K562 (cell line): ENCODE results near the gene POLK. TPM values are rescaled to one million over a fixed set of nuclear protein-coding genes. Genes with fewer than 3 reads are reported as not detected.

ENCODE experiments used
- ATAC-seq: fragments of 200-7000 bp; cut with Tn5 transposase; 3 replicates; pipeline ENCODE4 v1.9.1; 2020; ENCODE audit warnings: moderate library complexity
- BruUV-seq: library from RNA; stranded (reverse); fragments of 400-500 nt; replicated peaks from 2 replicates; lab custom pipeline; 2021; lab: Mats Ljungman, UMichigan
- CTCF ChIA-PET: fragments of 300-600 bp; formaldehyde crosslinking; extraction: SDS; loops from one replicate; lab custom pipeline; 2021; ENCODE audit warnings: low intra/inter-chr PET ratio; lab: Yijun Ruan, JAX
- POLR2A ChIA-PET: fragments of 300-600, 350-650 bp; sonication (Branson Sonifier 250); formaldehyde crosslinking; extraction: SDS; loops from one replicate; lab custom pipeline; 2021; ENCODE audit warnings: antibody characterized with exemption, inconsistent platforms; lab: Yijun Ruan, JAX
- DNase-seq, 4 experiments: peaks; one replicate each; pipeline versions ENCODE4 v3.0.0 to v3.0.0-alpha.2; 2011 to 2018; ENCODE audit warnings: low spot score in 3 of 4, mixed read lengths in 3 of 4; ENCODE audit errors: extremely low read depth in 1 of 4
- FAIRE-seq: peaks from 2 replicates; lab custom pipeline; 2011; peaks lifted over from hg19 to GRCh38; lab: Jason Lieb, UNC
- H2AFZ ChIP-seq: 2 replicates; pipeline ENCODE4 v1.6.0; 2011; ENCODE audit warnings: low read depth, low read length, control low read depth, inconsistent platforms
- H3K27ac ChIP-seq: fragments of 200-600 bp; 3 replicates; pipeline ENCODE4 v1.8.0; 2011; ENCODE audit warnings: low read depth, mild to moderate bottlenecking, control low read depth, inconsistent platforms, low read length, moderate library complexity, mixed read lengths; ENCODE audit errors: extremely low read depth
- H3K27me3 ChIP-seq, 2 experiments: fragments of 300-600 bp in 1 of 2; 2 replicates in 1 of 2; 3 replicates in 1 of 2; pipeline versions ENCODE4 v1.6.0 to v1.8.0; 2011; ENCODE audit warnings: inconsistent platforms in 2 of 2, low read length in 2 of 2, mild to moderate bottlenecking in 1 of 2, mixed read lengths in 1 of 2, moderate library complexity in 1 of 2; ENCODE audit not compliant: control insufficient read depth in 2 of 2, insufficient read depth in 2 of 2
- H3K36me3 ChIP-seq: fragments of 300-600 bp; 3 replicates; pipeline ENCODE4 v1.8.0; 2011; ENCODE audit warnings: mild to moderate bottlenecking, low read length, inconsistent platforms; ENCODE audit not compliant: control insufficient read depth, insufficient read depth
- H3K4me1 ChIP-seq, 2 experiments: fragments of 200-600 bp in 1 of 2; replicated peaks in 1 of 2; 2 replicates in 1 of 2; 3 replicates in 1 of 2; pipeline versions ENCODE4 v1.5.1 to v1.8.0; 2011; ENCODE audit warnings: inconsistent platforms in 2 of 2, low read length in 2 of 2, mild to moderate bottlenecking in 1 of 2, mixed read lengths in 1 of 2, moderate library complexity in 1 of 2; ENCODE audit not compliant: control insufficient read depth in 2 of 2, insufficient read depth in 2 of 2
- H3K4me2 ChIP-seq: 2 replicates; pipeline ENCODE4 v1.6.1; 2011; ENCODE audit warnings: low read length, control low read depth, inconsistent platforms, mixed read lengths; ENCODE audit not compliant: insufficient read depth
- H3K4me3 ChIP-seq: fragments of 200-600 bp; sonication (generic), shearing (Covaris generic); 2 replicates; pipeline ENCODE4 v1.5.1; 2016; ENCODE audit warnings: control low read depth, inconsistent platforms
- H3K79me2 ChIP-seq: fragments of 200-600 bp; 3 replicates; pipeline ENCODE4 v1.8.0; 2011; ENCODE audit warnings: low read length, inconsistent platforms; ENCODE audit not compliant: control insufficient read depth, insufficient read depth
- H3K9ac ChIP-seq, 2 experiments: 2 replicates each; pipeline versions ENCODE4 v1.6.0 to v1.6.1; 2011; ENCODE audit warnings: low read depth in 2 of 2, low read length in 2 of 2, control low read depth in 1 of 2, inconsistent platforms in 1 of 2, mild to moderate bottlenecking in 1 of 2, mixed read lengths in 1 of 2; ENCODE audit not compliant: insufficient read depth in 1 of 2
- H3K9me1 ChIP-seq: one replicate; pipeline ENCODE4 v1.6.0; 2011; ENCODE audit warnings: inconsistent platforms, mild to moderate bottlenecking, low read length, moderate library complexity; ENCODE audit not compliant: control insufficient read depth, insufficient read depth
- H3K9me3 ChIP-seq: replicated peaks from 2 replicates; pipeline ENCODE4 v1.5.1; 2011; ENCODE audit warnings: low read depth, low read length, inconsistent platforms; ENCODE audit not compliant: control insufficient read depth, insufficient read depth
- H4K20me1 ChIP-seq: replicated peaks from 2 replicates; pipeline ENCODE4 v1.6.1; 2011; ENCODE audit warnings: low read length, inconsistent platforms, mixed read lengths; ENCODE audit not compliant: control insufficient read depth, insufficient read depth
- AFF1 ChIP-seq, 2 experiments: fragments of 450-650 bp; IDR thresholded peaks; 2 replicates each; pipeline ENCODE4 v1.6.1; 2018; ENCODE audit warnings: mild to moderate bottlenecking in 2 of 2, low read depth in 1 of 2; ENCODE audit not compliant: partially characterized antibody in 2 of 2
- GTF3C2 ChIP-seq: IDR thresholded peaks from 3 replicates; pipeline ENCODE4 v1.6.1; 2011; ENCODE audit warnings: borderline replicate concordance, mild to moderate bottlenecking, moderate library complexity; ENCODE audit not compliant: insufficient read length; ENCODE audit errors: extremely low read depth
- POLR2H ChIP-seq: IDR thresholded peaks from 2 replicates; pipeline ENCODE4 v1.6.1; 2016; ENCODE audit warnings: missing genetic modification characterization, low read depth, mild to moderate bottlenecking, control low read depth, missing compliant biosample characterization, moderate library complexity
- RAD21 ChIP-seq, 2 experiments: fragments of 250-450 bp in 1 of 2; fragments of 450-650 bp in 1 of 2; sonication (Bioruptor Pico) in 1 of 2; formaldehyde crosslinking in 1 of 2; IDR thresholded peaks in 1 of 2; conservative IDR thresholded peaks in 1 of 2; 2 replicates each; pipeline versions ENCODE4 v1.4.0 to v1.8.0; 2020 to 2022; ENCODE audit warnings: mild to moderate bottlenecking in 2 of 2, moderate library complexity in 1 of 2
- STAT6 ChIP-seq: sonication (generic); formaldehyde crosslinking; IDR thresholded peaks from 2 replicates; pipeline ENCODE4 v1.8.1; 2023; ENCODE audit warnings: mild to moderate bottlenecking, missing genetic modification reagents
- TFAP4 ChIP-seq: sonication (generic); formaldehyde crosslinking; IDR thresholded peaks from 2 replicates; pipeline ENCODE4 v1.8.0; 2022; ENCODE audit warnings: missing genetic modification reagents, mild to moderate bottlenecking, moderate library complexity, borderline replicate concordance
- ZNF23 ChIP-seq: fragments of 250-450 bp; sonication (Bioruptor Pico); IDR thresholded peaks from 2 replicates; pipeline ENCODE4 v1.4.0; 2020; ENCODE audit warnings: mild to moderate bottlenecking
- WGBS: fragments of 100-300 bp; shearing (Covaris generic); methylation state at CpG from one replicate; pipeline ENCODE4 v1.1.6; 2016; ENCODE audit warnings: low coverage, mixed read lengths; ENCODE audit not compliant: insufficient coverage; ENCODE audit errors: missing lambda C conversion rate; 5-methylcytosine and 5-hydroxymethylcytosine counted together
- in situ Hi-C: fragments of 300-500 bp; cut with MboI; formaldehyde crosslinking; loops from 4 replicates; pipeline ENCODE4 v1.15.0; 2018; ENCODE audit warnings: inconsistent platforms, mixed read lengths
- intact Hi-C: fragments of 100-400 bp; cut with micrococcal nuclease; formaldehyde crosslinking; loops from 2 replicates; pipeline ENCODE4 v1.14.2; 2022
- polyA plus RNA-seq, 8 experiments: library from polyadenylated mRNA; depleted of rRNA in 4 of 8; stranded (reverse) in 5 of 8; unstranded in 3 of 8; fragments of >200 nt; fragmentation: Nextera tagmentation in 2 of 8; fragmentation: Illumina TruSeq in 1 of 8; extraction: Ambion mirVana in 2 of 8; extraction: Trizol in 1 of 8; gene quantifications; 2 replicates each; pipeline versions ENCODE4 v1.2.1 to v1.2.3, GENCODE V29; 2011 to 2014; ENCODE audit warnings: inconsistent platforms in 1 of 8, missing spikeins in 1 of 8
- total RNA-seq, 7 experiments: library from RNA; depleted of rRNA in 6 of 7; stranded (reverse); fragments of >200 nt in 6 of 7; fragmentation: Illumina TruSeq in 2 of 7; extraction: Trizol in 2 of 7; gene quantifications; 2 replicates each; pipeline versions ENCODE4 v1.2.1 to v1.2.3, GENCODE V29; 2011 to 2021; ENCODE audit warnings: low replicate concordance in 1 of 7

The POLK gene
- total and polyA plus RNA-seq, 9 of the 15 experiments (the other 6 are each of a cell fraction or from before 2014, with no cell fraction given), result 6.1 to 31.6 (median 16.5) TPM

- TF ChIP-seq GTF3C2, result no peak
- no peak for TF ChIP-seq ZNF23 (CRISPR knock-in tag)
- TF ChIP-seq TFAP4, result no peak
Measured at GRCh38 chr5:75611311-75612225, 99.9 kb downstream of the POLK start, which contains the start of gene ANKDD1B (continued).

- H3K36me3 ChIP-seq, result no peaks in the 10 kb centered on the region
- in situ Hi-C loops, result no loop called here
- H4K20me1 ChIP-seq, result no peaks in the 10 kb centered on the region
- no peak overlapping the region for H3K4me2 ChIP-seq
- ChIA-PET POLR2A (interaction anchor here (0.5 to 0.7 kb wide), 2 partner anchors 9 to 1234 kb away, joined by 3 to 4 read pairs; no protein-coding TSS in a partner anchor), CTCF (no interaction called here)
- BruUV-seq, result no TSS peak
- no peak for FAIRE-seq
- no peak overlapping the region for H3K27ac ChIP-seq
- no peak overlapping the region for H3K4me3 ChIP-seq
- no peak for ATAC-seq
- H3K9ac ChIP-seq, result no peak overlapping the region
- H3K9me3 ChIP-seq, result no peaks in the 10 kb centered on the region
- no peak for DNase-seq
- H3K9me1 ChIP-seq, result no peaks in the 10 kb centered on the region
- peaks cover 21 to 31% of the 10 kb centered on the region in 2 experiments; a peak in 4 of 5 replicates for H3K4me1 ChIP-seq
- no peaks in the 10 kb centered on the region for H3K27me3 ChIP-seq
- intact Hi-C loops, result no loop called here
- H2AFZ ChIP-seq, result no peak overlapping the region
- WGBS, result 88% methylated on average over 2 of the region's 12 CpGs
- H3K79me2 ChIP-seq, result no peaks in the 10 kb centered on the region
- TF ChIP-seq POLR2H (tag), result no peak
- no peak for TF ChIP-seq AFF1 (IDR thresholded peaks at IDR 0.05; ENCODE audit: low read depth in 1 of 2, partially characterized antibody in 2 of 2)
- no peak for TF ChIP-seq STAT6
- no peak for TF ChIP-seq RAD21 (CRISPR knock-in tag; conservative IDR thresholded peaks at IDR 0.05 in 1 of 2, IDR thresholded peaks at IDR 0.05 in 1 of 2)
Measured at GRCh38 chr5:75612226-75612569, 100.5 kb downstream of the POLK start.
